GM21381 (cell line): Measurements from ENCODE around the gene RELCH.

Experiments
- ATAC-seq: cut with Tn5 transposase; IDR thresholded peaks from one replicate; pipeline ENCODE4 v1.9.1; 2021; ENCODE audit warnings: mild to moderate bottlenecking, moderate library complexity; ENCODE audit not compliant: unreplicated experiment

The RELCH gene

DNA sequence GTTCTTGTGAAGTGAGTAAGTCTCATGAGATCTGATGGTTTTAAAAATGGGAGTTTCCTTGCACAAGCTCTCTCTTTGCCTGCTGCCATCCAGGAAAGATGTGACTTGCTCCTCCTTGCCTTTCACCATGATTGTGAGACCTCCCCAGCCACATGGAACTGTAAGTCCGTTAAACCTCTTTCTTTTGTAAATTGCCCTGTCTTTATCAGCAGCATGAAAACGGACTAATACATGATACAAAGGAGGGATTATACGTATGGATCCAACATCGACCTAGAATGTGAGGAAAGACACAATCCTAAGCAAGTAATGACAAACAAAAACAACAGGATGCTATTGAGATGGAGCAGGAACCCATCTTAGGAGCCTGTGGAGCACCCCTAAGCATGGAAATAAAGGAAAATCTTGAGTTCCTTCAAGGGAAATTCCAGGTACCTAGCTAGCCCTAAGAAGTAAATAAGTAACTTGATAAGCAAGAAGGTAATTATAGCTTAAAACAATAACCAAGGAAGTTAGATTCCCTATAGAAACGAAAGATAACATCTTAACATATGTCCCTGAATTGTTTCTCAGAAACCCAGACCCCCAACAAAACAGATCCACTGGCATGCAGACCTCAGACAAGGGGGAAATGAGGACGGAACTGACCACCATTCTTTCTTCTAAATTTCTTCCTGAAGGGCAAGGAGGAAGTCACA lies 136.6 kb downstream of the RELCH start:
- ATAC-seq = no peak

DNA sequence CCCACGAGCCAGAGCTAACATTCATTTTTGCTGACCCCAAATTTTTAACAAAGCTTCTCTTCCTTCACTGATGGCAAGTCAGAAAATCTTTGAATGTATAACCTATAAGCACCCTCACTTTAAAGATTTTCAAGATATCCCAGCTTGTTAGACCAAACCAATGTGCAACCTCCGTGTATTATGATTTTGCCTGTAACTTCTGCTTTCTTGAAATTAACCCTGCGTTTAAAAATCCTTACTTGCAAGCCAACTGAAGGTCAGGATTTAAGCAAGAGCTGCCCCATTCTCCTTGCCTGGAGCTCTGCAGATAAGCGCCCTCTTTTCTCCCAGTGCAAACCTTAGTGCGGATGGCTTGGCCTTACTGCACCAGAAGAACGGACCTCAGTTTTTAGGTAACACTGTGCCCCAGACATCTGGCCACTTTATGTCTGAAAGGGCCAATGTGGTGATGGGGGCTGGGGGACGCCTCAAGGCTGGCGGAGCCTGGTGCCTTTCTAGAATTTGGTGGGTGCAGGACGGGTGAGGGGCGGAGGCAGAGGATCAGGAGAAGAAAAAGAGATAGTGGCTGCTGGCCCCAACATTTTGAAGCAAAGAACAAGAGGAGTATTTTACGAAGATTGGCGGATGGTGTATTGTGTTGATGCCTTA lies 137.2 kb downstream of the RELCH start:
- ATAC-seq = no peak

DNA sequence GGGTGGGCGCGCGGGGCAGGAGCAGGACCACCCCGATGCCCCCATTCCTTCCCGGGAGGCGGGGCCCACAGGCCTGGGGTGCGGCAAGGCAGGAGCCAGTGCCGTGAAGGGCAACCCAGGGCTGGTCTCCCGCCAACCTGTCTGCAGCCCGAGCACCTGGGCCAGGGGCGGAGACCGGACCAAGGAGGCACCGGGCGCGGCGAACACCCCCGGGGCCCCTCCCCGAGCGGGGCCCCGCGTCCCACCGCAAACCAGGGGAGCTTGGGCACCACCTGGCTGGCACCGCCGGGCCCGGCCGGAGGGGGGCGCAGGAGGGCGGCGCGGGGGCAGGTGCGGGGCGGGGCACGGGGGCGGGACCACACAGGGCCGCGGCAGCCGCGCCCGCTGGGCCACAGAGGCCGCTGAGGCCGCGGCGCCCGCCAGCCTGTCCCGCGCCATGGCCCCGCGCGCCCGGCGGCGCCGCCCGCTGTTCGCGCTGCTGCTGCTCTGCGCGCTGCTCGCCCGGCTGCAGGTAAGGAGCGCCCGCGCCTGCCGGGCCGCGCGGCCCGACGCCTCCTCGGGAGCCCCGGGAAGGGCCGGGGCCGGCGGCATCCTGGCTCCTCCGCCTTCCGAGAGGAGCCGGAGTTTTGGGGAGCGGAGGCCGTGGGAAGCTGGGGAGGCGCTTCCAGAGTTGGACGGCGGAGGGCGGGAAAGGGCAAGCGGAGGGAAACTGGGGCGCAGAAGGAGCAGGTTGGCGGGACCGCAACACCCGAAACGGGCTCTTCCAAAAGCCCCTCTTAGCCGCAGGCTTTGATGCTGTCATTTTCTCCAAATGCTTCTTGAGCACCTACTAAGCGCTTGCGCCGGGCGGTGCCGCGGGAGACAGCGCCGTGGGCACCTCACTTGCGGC lies 138.1 kb downstream of the RELCH start, which contains the start of gene TNFRSF11A:
TNFRSF11A (plus strand) TSS at position 394 of the 889 bp plus-strand sequence; CDS start at position 437, 43 bp downstream.
- ATAC-seq = peak; percentile 64

DNA sequence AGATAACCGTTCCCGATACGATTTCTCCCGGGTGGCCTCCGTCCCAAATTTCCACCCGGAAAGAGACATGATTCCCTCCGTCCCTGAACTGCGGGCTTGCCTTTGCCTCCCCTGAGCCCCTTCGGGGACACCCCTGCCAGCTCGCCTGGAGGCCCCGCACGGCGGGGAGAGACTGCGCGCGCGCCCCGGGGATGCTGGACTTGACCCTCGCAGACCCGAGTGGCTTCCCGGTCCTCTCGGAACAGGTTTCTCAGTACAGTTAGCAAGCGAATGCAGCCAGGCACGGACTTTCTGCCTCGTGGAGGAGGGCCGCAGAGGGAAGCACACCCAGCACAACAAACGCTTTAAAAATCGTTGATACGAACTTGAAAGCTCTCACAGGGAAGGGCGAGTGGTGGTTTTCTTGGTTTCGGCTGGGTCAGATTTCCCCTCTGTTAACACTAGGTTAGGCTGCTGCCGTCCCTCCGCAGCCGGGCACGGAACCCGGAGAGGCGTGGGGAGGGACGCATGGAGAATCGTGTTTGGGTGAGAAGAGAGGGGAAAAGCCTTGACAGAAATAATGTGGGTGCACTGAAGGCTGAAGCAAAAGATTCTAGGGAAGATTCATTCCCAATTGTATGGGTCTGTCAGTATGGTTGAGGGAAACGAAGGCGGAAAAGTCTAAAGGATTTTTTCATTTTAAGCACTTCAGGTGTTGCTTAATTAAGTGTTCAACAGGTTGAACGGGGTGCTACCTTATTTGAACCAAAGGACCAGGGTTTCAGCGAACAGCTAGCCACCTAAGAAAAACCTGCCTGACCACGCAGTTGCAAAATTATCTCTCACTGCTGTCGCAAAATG lies 139.0 kb downstream of the RELCH start:
- ATAC-seq = no peak

DNA sequence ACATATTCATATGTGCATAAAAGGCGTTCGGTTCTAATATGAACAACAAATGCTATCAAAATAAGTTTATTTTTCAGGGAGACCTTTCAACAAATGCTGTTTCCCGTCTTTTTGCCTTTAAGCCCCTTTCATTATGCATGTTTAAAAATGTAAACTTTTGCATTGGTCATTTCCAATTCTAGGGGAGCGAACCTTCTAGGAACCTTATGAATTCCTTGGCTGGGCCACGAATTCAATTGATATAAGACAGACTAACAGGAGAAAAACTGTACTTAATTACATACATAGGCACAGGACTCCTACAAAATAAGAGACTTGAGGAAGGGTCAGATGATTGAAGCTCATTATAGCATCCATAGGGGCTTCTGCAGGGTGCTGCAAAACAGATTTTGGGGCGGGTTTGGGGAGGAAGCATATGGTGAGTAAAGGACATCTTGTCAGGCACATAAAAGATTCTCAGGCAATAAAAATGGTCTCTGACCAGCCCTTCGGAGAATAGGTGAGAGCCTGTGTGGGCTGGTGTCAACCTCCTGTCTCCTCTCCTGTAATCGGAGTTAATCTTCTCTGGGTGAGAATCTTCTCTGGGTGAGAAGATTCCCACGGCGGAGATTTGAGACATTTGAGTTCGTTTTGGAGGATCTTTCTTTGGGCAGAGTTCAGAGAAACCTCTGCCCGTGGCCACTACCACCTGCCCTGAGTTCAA lies 139.7 kb downstream of the RELCH start:
- ATAC-seq = no peak

- ATAC-seq = no peak
Observed at GRCh38 chr18:62327977-62328376, 140.9 kb downstream of the RELCH start.

DNA sequence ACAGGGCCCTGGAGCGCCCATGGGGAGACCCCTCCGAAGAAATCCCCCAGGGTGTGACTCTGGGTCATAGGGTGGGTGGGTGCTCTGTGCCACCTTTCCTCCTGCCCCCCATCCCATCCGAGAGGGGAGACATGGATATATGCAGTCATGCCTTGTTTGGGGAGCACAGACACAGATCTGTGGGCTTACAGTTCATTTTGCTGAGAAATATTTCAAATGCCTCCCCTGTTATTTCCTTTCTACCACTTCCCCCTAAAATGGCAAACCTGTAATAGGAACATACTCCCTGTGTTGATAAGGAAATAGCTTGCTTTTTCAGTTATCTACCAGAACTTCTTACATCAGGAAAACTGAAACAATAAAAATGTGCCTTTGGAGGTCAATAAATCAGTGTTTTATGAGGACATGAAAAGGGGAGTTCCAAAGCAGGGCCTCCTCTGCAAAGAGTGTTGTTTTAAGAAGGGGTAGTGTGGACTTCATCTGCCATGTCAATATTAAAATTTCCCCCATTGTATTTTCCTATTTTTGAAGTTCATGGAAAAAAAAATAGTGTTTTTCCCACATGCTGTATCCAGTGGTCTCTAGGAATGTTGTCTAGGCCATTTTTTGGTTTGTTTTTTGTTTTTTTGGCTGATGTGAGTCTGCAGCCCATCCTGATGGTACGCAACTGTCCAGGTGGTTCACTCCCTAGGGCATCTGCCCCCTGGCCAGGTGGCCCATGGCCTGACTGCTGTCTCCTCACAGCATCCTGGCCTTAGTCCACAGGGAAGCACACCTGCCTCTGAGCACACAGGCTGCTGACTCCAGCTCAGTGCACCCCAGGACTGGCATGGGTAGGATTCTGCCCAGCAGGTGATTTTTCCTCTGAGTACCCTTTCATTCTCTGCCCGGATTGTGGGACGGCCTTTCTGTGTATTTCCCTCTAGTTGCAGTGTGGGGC lies 141.8 kb downstream of the RELCH start:
- no peak for ATAC-seq

DNA sequence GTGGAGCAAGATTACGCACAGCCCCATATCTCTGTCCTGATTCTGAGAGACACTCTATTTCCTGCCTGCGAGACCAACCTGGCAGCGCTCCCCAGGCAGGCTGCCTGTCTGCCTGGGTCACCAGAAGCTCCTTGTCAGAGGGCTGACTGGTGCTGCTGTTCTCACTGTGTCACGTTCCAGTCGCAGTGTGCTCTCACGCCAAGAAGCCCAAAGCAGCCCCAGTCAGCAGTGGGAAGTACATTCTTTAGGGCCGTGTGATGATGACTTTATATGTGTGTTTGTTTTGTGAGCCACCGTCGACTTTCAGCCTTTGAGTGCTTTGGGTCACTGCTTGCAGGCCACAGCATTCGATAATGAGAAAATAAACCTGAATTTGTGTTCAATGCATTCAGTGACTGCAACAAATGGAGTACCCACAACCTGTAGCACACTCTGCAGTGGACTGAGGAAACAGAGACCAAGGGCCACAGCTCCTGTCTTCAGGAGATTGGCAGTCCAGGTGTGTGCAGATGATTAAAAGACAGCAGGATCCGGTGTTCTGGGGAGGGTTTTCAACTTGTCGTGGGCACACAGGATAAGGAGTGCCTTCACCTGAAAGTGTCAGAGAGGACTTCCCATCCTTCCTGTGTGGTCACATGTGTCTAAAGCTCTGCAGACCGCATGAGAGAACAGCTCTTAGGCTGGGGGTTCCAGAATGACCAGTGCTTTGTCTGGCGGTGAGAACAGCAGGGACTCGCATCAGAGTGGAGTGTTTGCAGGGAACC lies 142.8 kb downstream of the RELCH start:
- peak; percentile 37 for ATAC-seq

- no peak for ATAC-seq
Observed at GRCh38 chr18:62330650-62331049, 143.6 kb downstream of the RELCH start.

- no peak for ATAC-seq
Observed at GRCh38 chr18:62331581-62332356, 144.7 kb downstream of the RELCH start.

- ATAC-seq = no peak
Observed at GRCh38 chr18:62332431-62332830, 145.4 kb downstream of the RELCH start.

GRCh38 chr18:62332964-62333695 lies 146.1 kb downstream of the RELCH start:
- no peak for ATAC-seq

DNA sequence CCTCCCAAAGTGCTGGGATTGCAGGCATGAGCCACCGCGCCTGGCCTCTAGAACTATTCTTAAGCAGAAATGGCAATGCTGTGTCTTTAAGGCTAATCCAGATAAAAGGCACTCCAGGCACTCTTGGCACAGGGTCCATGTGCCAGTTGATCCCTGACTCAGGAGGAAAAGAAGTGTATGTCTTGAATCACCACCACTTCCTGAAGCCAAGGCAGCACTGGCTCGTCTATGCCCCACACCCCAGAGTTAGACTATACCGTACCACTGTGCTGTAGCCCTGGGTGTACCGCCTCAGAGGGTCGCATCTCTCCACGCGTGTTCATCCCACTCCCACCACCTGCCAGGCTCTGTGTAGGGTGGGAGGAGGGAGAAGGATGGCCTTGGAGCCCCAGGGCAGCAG lies 147.1 kb downstream of the RELCH start:
- no peak for ATAC-seq

DNA sequence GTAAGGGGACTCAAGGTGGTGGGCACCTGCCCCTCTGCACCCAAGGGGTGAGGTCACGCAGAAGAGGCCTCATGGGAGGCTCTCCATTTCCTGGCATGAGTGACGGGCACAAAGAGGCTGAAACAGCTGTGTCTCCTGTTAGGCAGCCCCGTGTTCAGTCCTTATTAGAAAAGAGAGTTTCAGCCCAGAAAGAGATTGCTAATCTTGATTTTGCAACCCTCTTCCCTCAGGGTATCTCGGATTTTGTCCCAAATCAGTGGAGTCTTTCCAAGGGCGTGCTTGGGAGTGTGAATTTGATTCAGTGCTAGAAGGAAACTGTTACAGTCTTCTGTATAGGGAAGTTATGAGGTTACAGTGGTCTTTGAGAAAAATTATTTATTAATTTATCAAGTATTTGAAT lies 148.4 kb downstream of the RELCH start:
- no peak for ATAC-seq

GRCh38 chr18:62336618-62337017 lies 149.6 kb downstream of the RELCH start:
- no peak for ATAC-seq

DNA sequence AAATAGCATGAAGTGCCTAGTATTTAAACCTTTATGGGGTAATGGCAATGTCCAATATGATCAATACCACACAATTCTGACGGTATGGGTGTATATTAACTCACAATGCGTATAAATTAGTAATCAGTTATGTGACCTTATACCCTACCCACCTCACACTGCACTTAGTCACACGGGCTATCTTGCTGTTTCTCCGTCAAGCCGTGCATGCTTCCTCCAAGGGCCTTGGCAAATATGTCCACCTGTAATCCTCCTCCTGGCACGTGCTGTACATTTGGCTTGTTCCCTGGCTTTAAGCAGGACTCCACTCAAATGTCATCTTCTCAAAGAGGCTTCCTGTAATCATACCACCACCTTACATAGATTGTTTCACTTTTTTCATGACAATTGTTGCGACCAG lies 150.3 kb downstream of the RELCH start:
- no peak for ATAC-seq
